IMR-90 (cell line): Measurements from ENCODE around the gene PSRC1. TPM values are rescaled to one million over a fixed set of nuclear protein-coding genes. Genes with fewer than 3 reads are reported as not detected.

Experiments used
- ATAC-seq: fragments of 200-7000 bp; cut with Tn5 transposase; 2 replicates; pipeline ENCODE4 v1.9.1; 2020; ENCODE audit warnings: low read depth, mild to moderate bottlenecking, moderate library complexity
- BruUV-seq: library from RNA; stranded (reverse); fragments of 400-500 nt; replicated peaks from 2 replicates; lab custom pipeline; 2021; lab: Mats Ljungman, UMichigan
- CTCF ChIA-PET: fragments of 300-600 bp; formaldehyde crosslinking; extraction: SDS; loops from one replicate; lab custom pipeline; 2021; ENCODE audit warnings: antibody characterized with exemption; lab: Yijun Ruan, JAX
- POLR2A ChIA-PET: fragments of 300-600 bp; sonication (Branson Sonifier 250); formaldehyde crosslinking; loops from one replicate; lab custom pipeline; 2022; ENCODE audit warnings: antibody characterized with exemption; ENCODE audit not compliant: unreplicated experiment; lab: Charles Lee
- DNase-seq: peaks from one replicate; pipeline ENCODE4 v3.0.0; 2013
- H2AFZ ChIP-seq: replicated peaks from 2 replicates; pipeline ENCODE3; 2013; ENCODE audit warnings: low read length, mild to moderate bottlenecking; ENCODE audit not compliant: poor library complexity
- H2AK5ac ChIP-seq: 2 replicates; pipeline ENCODE4 v1.6.1; 2013; ENCODE audit warnings: low read depth, low read length, inconsistent platforms
- H2AK9ac ChIP-seq: replicated peaks from 2 replicates; pipeline ENCODE3; 2013; ENCODE audit warnings: mild to moderate bottlenecking, low read depth, low read length, moderate library complexity; ENCODE audit not compliant: poor library complexity
- H2BK120ac ChIP-seq: 2 replicates; pipeline ENCODE4 v1.6.1; 2013; ENCODE audit warnings: low read depth, low read length, inconsistent platforms
- H2BK15ac ChIP-seq: 3 replicates; pipeline ENCODE4 v1.6.1; 2013; ENCODE audit warnings: low read depth, low read length, inconsistent platforms
- H2BK20ac ChIP-seq: 2 replicates; pipeline ENCODE4 v1.6.1; 2013; ENCODE audit warnings: low read depth, mild to moderate bottlenecking, inconsistent platforms, low read length, moderate library complexity
- H2BK5ac ChIP-seq: 2 replicates; pipeline ENCODE4 v1.6.1; 2013; ENCODE audit warnings: mild to moderate bottlenecking, low read depth, low read length, inconsistent platforms; ENCODE audit not compliant: poor library complexity, severe bottlenecking
- H3K14ac ChIP-seq: replicated peaks from 2 replicates; pipeline ENCODE4 v1.6.1; 2013; ENCODE audit warnings: low read depth, low read length, inconsistent platforms
- H3K18ac ChIP-seq: 2 replicates; pipeline ENCODE4 v1.6.1; 2013; ENCODE audit warnings: low read depth, low read length, control low read depth
- H3K23ac ChIP-seq: 2 replicates; pipeline ENCODE4 v1.6.1; 2013; ENCODE audit warnings: low read depth, low read length, inconsistent platforms
- H3K27ac ChIP-seq: 2 replicates; pipeline ENCODE4 v1.5.1; 2013; ENCODE audit warnings: mild to moderate bottlenecking, control low read depth, low read length; ENCODE audit not compliant: insufficient read depth
- H3K27me3 ChIP-seq: 2 replicates; pipeline ENCODE4 v1.6.1; 2013; ENCODE audit warnings: low read length; ENCODE audit not compliant: control insufficient read depth, insufficient read depth
- H3K36me3 ChIP-seq: 2 replicates; pipeline ENCODE4 v1.6.1; 2013; ENCODE audit warnings: low read length, mixed read lengths; ENCODE audit not compliant: control insufficient read depth, insufficient read depth
- H3K4ac ChIP-seq: 2 replicates; pipeline ENCODE4 v1.6.1; 2013; ENCODE audit warnings: low read depth, low read length, inconsistent platforms
- H3K4me1 ChIP-seq: 2 replicates; pipeline ENCODE4 v1.6.1; 2013; ENCODE audit warnings: low read length, mixed read lengths; ENCODE audit not compliant: control insufficient read depth, insufficient read depth
- H3K4me2 ChIP-seq: 2 replicates; pipeline ENCODE4 v1.6.1; 2013; ENCODE audit warnings: low read depth, mild to moderate bottlenecking, control low read depth, low read length, moderate library complexity
- H3K4me3 ChIP-seq: 2 replicates; pipeline ENCODE4 v1.5.1; 2013; ENCODE audit warnings: low read depth, mild to moderate bottlenecking, control low read depth, low read length, moderate library complexity; ENCODE audit not compliant: insufficient read depth
- H3K56ac ChIP-seq: 2 replicates; pipeline ENCODE4 v1.6.1; 2013; ENCODE audit warnings: low read length, inconsistent platforms; ENCODE audit not compliant: insufficient read depth; ENCODE audit errors: extremely low read depth
- H3K79me1 ChIP-seq, 2 experiments: 2 replicates each; pipeline ENCODE4 v1.6.1; 2013; ENCODE audit warnings: low read length in 2 of 2, inconsistent platforms in 1 of 2, low read depth in 1 of 2
- H3K9ac ChIP-seq: 2 replicates; pipeline ENCODE4 v1.6.1; 2013; ENCODE audit warnings: low read depth, low read length, control low read depth
- H3K9me1 ChIP-seq: 2 replicates; pipeline ENCODE4 v1.6.1; 2013; ENCODE audit warnings: low read length, inconsistent platforms; ENCODE audit not compliant: insufficient read depth
- H3K9me3 ChIP-seq: 2 replicates; pipeline ENCODE4 v1.6.1; 2013; ENCODE audit warnings: low read length; ENCODE audit not compliant: control insufficient read depth, insufficient read depth
- H4K20me1 ChIP-seq: 2 replicates; pipeline ENCODE4 v1.6.1; 2013; ENCODE audit warnings: low read length, inconsistent platforms; ENCODE audit not compliant: insufficient read depth
- H4K5ac ChIP-seq: 2 replicates; pipeline ENCODE4 v1.6.1; 2013; ENCODE audit warnings: mild to moderate bottlenecking, low read depth, low read length, control low read depth
- H4K8ac ChIP-seq, 2 experiments: 2 replicates each; pipeline ENCODE4 v1.6.1; 2013; ENCODE audit warnings: low read depth in 2 of 2, low read length in 2 of 2, control low read depth in 1 of 2, inconsistent platforms in 1 of 2
- H4K91ac ChIP-seq: 2 replicates; pipeline ENCODE4 v1.6.1; 2013; ENCODE audit warnings: low read depth, low read length, inconsistent platforms; ENCODE audit not compliant: insufficient read depth
- BHLHE40 ChIP-seq: fragments of 150-350 bp; IDR thresholded peaks from 2 replicates; pipeline ENCODE4 v1.6.1; 2016; ENCODE audit warnings: mild to moderate bottlenecking, low read depth, low read length
- FOS ChIP-seq: fragments of 150-350 bp; IDR thresholded peaks from 2 replicates; pipeline ENCODE4 v1.6.1; 2016; ENCODE audit warnings: low read depth, low read length
- MAFK ChIP-seq: IDR thresholded peaks from 2 replicates; pipeline ENCODE4 v1.6.1; 2012; ENCODE audit warnings: low read depth, low read length, improper control_type of control experiment
- MAZ ChIP-seq: IDR thresholded peaks from 2 replicates; pipeline ENCODE4 v1.6.1; 2012; ENCODE audit warnings: low read depth, mild to moderate bottlenecking, low read length, improper control_type of control experiment, moderate library complexity, borderline replicate concordance
- MXI1 ChIP-seq: IDR thresholded peaks from 2 replicates; pipeline ENCODE4 v1.6.1; 2012; ENCODE audit warnings: low read depth, mild to moderate bottlenecking, low read length, moderate library complexity, borderline replicate concordance
- NFE2L2 ChIP-seq: fragments of 150-350 bp; IDR thresholded peaks from 2 replicates; pipeline ENCODE4 v1.6.1; 2016; ENCODE audit warnings: low read depth, mild to moderate bottlenecking, low read length
- RAD21 ChIP-seq: IDR thresholded peaks from 2 replicates; pipeline ENCODE4 v1.6.1; 2012; ENCODE audit warnings: low read length, improper control_type of control experiment
- RFX5 ChIP-seq: IDR thresholded peaks from 2 replicates; pipeline ENCODE4 v1.8.0; 2012; ENCODE audit warnings: low read depth, mild to moderate bottlenecking, low read length, moderate library complexity
- WGBS, 2 experiments: methylation state at CpG; one replicate each; pipeline versions ENCODE4 v1.1.5 to v1.1.7; 2013; ENCODE audit warnings: missing lambda C conversion rate in 2 of 2; ENCODE audit not compliant: insufficient read length in 1 of 2; ENCODE audit errors: extremely low coverage in 2 of 2; 5-methylcytosine and 5-hydroxymethylcytosine counted together
- dilution Hi-C: fragments of 300-500 bp; cut with HindIII; formaldehyde crosslinking; loops from one replicate; pipeline ENCODE4 v1.14.3; 2018; ENCODE audit warnings: low sequenced_read_pairs; ENCODE audit not compliant: unreplicated experiment
- in situ Hi-C: fragments of 300-500 bp; cut with MboI; formaldehyde crosslinking; loops from 3 replicates; pipeline ENCODE4 v1.14.3; 2019; ENCODE audit warnings: low sequenced_read_pairs, inconsistent platforms, mixed read lengths
- intact Hi-C: fragments of 100-400 bp; cut with micrococcal nuclease; formaldehyde crosslinking; loops from 2 replicates; pipeline ENCODE4 v1.10.0; 2022
- polyA plus RNA-seq, 3 experiments: library from polyadenylated mRNA; depleted of rRNA; stranded (reverse); fragments of >200 nt; gene quantifications; 2 replicates each; pipeline ENCODE4 v1.2.3, GENCODE V29; 2012; ENCODE audit warnings: low replicate concordance in 1 of 3
- total RNA-seq: library from RNA; depleted of rRNA; stranded (reverse); fragments of >200 nt; gene quantifications from 2 replicates; pipeline ENCODE4 v1.2.3, GENCODE V29; 2012
- TF ChIP-seq, protein P1 (sequence below): conservative IDR thresholded peaks from 2 replicates; pipeline ENCODE4 v1.5.1; 2012; ENCODE audit warnings: mild to moderate bottlenecking, low read depth, low read length, improper control_type of control experiment

PSRC1 gene
- total and polyA plus RNA-seq, 2 of the 4 experiments (the other 2 are of a cell fraction) = 34.6 to 40.3 TPM

- BruUV-seq = no TSS peak
- Histone ChIP-seq H4K8ac (peak overlapping the region; percentile 84 to 87; a peak in 2 of 4 replicates), H3K79me1 (0 out of 4 replicates have a peak, but pooled peaks cover 0 to 8% of the 10 kb centered on the region in 2 experiments), H3K4me2 (no peak overlapping the region), H2BK15ac (peak overlapping the region; percentile 21; the same call in 1 of the 3 replicates), H2AK9ac (peak overlapping the region; percentile 77), H3K18ac (peak overlapping the region; percentile 36; the same call in 1 of the 2 replicates), H4K5ac (peak overlapping the region; percentile 80), H4K91ac (peak overlapping the region; percentile 62; the same call in 1 of the 2 replicates), H2BK20ac (no peak overlapping the region), H3K36me3 (no peaks in the 10 kb centered on the region), H3K9me1 (no peaks in the 10 kb centered on the region; the same call in 1 of the 2 replicates), H3K27ac (no peak overlapping the region), H3K56ac (no peak overlapping the region), H3K4me3 (no peak overlapping the region), H3K23ac (no peak overlapping the region), H2AK5ac (peak overlapping the region; percentile 79; the same call in 1 of the 2 replicates), H3K4ac (peak overlapping the region; percentile 74), H3K9me3 (no peaks in the 10 kb centered on the region), H3K9ac (no peak overlapping the region), H2BK120ac (peak overlapping the region; percentile 74), H2BK5ac (no peak overlapping the region), H2AFZ (peak overlapping the region; percentile 89), H3K14ac (no peak overlapping the region), H3K27me3 (no peaks in the 10 kb centered on the region), H3K4me1 (peaks cover 17% of the 10 kb centered on the region), H4K20me1 (no peaks in the 10 kb centered on the region)
- TF ChIP-seq FOS (no peak), BHLHE40 (no peak), RAD21 (no peak), MAFK (no peak), MXI1 (no peak), RFX5 (no peak), MAZ (no peak), NFE2L2 (no peak)
- TF ChIP-seq, protein P1, sequence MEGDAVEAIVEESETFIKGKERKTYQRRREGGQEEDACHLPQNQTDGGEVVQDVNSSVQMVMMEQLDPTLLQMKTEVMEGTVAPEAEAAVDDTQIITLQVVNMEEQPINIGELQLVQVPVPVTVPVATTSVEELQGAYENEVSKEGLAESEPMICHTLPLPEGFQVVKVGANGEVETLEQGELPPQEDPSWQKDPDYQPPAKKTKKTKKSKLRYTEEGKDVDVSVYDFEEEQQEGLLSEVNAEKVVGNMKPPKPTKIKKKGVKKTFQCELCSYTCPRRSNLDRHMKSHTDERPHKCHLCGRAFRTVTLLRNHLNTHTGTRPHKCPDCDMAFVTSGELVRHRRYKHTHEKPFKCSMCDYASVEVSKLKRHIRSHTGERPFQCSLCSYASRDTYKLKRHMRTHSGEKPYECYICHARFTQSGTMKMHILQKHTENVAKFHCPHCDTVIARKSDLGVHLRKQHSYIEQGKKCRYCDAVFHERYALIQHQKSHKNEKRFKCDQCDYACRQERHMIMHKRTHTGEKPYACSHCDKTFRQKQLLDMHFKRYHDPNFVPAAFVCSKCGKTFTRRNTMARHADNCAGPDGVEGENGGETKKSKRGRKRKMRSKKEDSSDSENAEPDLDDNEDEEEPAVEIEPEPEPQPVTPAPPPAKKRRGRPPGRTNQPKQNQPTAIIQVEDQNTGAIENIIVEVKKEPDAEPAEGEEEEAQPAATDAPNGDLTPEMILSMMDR = no peak
- DNase-seq = no peak
- dilution Hi-C loops = no loop called here
- ATAC-seq = no peak
- in situ Hi-C loops = no loop called here
- ChIA-PET CTCF (no interaction called here), POLR2A (no interaction called here)
- intact Hi-C loops = no loop called here
- 87% methylated on average over 2 of the region's 7 CpGs; no CpG with 5 or more reads in 1 of the 2 experiments for WGBS, 2 experiments
Measured at GRCh38 chr1:109254621-109255096, 28.3 kb downstream of the PSRC1 start.
